HFFc6 (cell line): ENCODE data around the gene ITGAD. TPM values are rescaled to one million over a fixed set of nuclear protein-coding genes. Genes with fewer than 3 reads are reported as not detected.

ENCODE experiments used
- total RNA-seq, 6 experiments: library from RNA; stranded (reverse); fragmentation: NEBNext Ultra II Directional; extraction: Animal tissue kit (Norgen Biotek cat#: 25700); gene quantifications; 2 replicates in 1 of 6; 3 replicates in 5 of 6; pipeline ENCODE4 v1.2.3, GENCODE V29; 2021

ITGAD gene
- total RNA-seq, 6 experiments from 2014 or later: not detected

Other genes starting within 250 kb of the ITGAD start
- gene PRSS36, start 243.3 kb upstream of the ITGAD start, total RNA-seq: under 1 TPM in 4 of 6 experiments, not detected in 2; 0.38 to 0.60 (median 0.47) TPM
- gene FUS, start 213.2 kb upstream of the ITGAD start, total RNA-seq: 100 to 1,000 TPM; 275 to 504 (median 422) TPM
- gene PYCARD, start 190.6 kb upstream of the ITGAD start, total RNA-seq: 10 to 100 TPM; 13.0 to 23.1 (median 22.5) TPM
- gene TRIM72, start 179.2 kb upstream of the ITGAD start, total RNA-seq: under 1 TPM in 1 of 6 experiments, not detected in 5; 0.05 TPM
- not detected for gene PYDC1, start 176.2 kb upstream of the ITGAD start, total RNA-seq
- not detected for gene ITGAM, start 133.4 kb upstream of the ITGAD start, total RNA-seq
- not detected for gene ITGAX, start 38.2 kb upstream of the ITGAD start, total RNA-seq
- not detected for gene COX6A2, start 35.0 kb downstream of the ITGAD start, total RNA-seq
- under 1 TPM; 0.14 to 0.47 (median 0.23) TPM for gene ZNF843, start 49.5 kb downstream of the ITGAD start, total RNA-seq
- gene ARMC5, start 66.2 kb downstream of the ITGAD start, total RNA-seq: 10 to 100 TPM in 2 of 6 experiments, 1 to 10 TPM in 4; 7.6 to 11.8 (median 9.3) TPM
- gene TGFB1I1, start 78.8 kb downstream of the ITGAD start, total RNA-seq: 100 to 1,000 TPM; 163 to 209 (median 191) TPM
- under 1 TPM in 2 of 6 experiments, not detected in 4; 0.19 to 0.21 TPM for gene SLC5A2, start 89.8 kb downstream of the ITGAD start, total RNA-seq
- gene RUSF1, start 115.1 kb downstream of the ITGAD start, total RNA-seq: 10 to 100 TPM; 55.9 to 77.7 (median 63.6) TPM
- not detected for gene AHSP, start 134.6 kb downstream of the ITGAD start, total RNA-seq